ENCODE measurements around the gene FBRSL1.

The FBRSL1 gene

DNA sequence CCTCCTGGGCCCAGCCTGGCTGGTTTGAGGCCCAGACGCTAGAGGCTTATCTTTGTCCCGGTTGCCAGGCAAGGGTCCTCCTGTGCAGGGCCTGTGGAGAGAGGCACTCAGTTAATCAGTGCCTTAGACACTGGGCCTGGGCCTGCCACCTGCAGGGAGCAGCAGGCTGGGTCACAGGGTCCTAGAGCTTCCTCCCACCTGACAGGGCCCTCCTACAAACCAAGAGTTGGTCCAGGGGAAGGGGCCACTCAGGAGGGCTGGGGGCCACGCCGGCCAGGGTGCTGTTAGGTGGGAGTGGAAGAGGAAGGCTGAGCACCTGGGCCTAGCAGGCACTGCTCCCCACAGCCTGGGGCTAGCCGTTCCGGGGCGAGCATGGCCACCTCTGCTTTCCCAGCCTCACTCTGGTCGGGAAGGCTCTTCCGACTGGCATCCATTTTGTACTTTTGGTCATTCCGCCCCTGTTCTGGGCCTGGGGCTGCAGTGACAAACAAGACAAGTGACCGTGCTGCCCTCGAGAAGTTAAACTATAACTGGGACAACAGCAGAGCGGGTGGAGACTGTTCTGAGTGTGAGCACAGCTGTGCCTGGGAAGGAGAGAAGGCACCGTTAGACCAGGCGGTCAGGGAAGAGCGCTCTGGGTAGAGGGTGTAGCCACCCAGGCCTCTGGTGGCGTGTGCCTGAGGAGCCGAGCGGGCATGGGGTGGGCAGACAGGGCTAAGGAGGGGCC, 27.2 kb downstream of the FBRSL1 start:
- H3K27ac ChIP-seq: no peak overlapping the region
- TF ChIP-seq, protein P1, sequence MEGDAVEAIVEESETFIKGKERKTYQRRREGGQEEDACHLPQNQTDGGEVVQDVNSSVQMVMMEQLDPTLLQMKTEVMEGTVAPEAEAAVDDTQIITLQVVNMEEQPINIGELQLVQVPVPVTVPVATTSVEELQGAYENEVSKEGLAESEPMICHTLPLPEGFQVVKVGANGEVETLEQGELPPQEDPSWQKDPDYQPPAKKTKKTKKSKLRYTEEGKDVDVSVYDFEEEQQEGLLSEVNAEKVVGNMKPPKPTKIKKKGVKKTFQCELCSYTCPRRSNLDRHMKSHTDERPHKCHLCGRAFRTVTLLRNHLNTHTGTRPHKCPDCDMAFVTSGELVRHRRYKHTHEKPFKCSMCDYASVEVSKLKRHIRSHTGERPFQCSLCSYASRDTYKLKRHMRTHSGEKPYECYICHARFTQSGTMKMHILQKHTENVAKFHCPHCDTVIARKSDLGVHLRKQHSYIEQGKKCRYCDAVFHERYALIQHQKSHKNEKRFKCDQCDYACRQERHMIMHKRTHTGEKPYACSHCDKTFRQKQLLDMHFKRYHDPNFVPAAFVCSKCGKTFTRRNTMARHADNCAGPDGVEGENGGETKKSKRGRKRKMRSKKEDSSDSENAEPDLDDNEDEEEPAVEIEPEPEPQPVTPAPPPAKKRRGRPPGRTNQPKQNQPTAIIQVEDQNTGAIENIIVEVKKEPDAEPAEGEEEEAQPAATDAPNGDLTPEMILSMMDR (conservative IDR thresholded peaks at IDR 0.05): no peak

DNA sequence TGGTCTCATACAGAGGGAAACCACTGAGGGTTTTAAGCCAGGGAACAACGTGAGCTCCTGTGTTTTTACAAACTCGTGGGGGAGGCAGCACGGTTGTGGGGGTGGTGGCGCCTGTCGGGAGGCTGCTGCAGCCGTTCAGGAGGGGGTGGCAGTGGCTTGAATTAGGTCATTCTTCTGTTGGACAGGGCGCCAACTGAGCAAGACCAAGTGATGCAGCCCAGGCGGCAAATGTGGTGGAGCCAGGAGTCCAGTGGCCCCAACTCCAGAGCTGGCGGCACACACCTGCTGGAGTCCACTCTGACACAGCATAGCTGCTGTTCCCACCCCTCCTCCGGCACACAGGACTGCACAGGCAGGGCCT, 27.8 kb downstream of the FBRSL1 start:
- no peak overlapping the region for H3K27ac ChIP-seq
- TF ChIP-seq, protein P1 (conservative IDR thresholded peaks at IDR 0.05): no peak

DNA sequence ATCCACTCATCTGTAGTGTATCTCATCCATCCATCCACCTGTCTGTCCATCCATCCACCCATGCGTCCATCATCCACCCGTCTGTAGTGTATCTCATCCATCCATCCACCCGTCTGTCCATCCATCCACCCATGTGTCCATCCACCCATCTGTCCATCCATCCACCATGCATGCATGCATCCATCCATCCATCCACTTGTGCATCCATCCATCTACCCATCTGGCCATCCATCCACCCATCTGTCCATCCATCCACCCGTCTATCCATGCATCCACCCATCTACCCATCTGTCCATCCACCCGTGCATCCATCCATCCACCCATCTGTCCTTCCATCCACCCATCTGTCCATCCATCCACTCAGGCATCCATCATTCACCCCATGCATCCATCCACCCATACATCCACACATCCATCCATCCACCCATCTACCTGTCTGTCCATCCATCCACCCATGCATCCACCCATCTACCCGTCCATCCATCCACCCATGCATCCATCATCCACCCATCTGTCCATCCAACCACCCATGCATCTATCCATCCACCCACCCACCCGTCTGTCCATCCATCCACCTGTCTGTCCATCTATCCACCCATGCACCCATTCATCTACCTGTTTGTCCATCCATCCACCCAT, 28.5 kb downstream of the FBRSL1 start:
- TF ChIP-seq, protein P1 (conservative IDR thresholded peaks at IDR 0.05): no peak
- no peak overlapping the region for H3K27ac ChIP-seq

DNA sequence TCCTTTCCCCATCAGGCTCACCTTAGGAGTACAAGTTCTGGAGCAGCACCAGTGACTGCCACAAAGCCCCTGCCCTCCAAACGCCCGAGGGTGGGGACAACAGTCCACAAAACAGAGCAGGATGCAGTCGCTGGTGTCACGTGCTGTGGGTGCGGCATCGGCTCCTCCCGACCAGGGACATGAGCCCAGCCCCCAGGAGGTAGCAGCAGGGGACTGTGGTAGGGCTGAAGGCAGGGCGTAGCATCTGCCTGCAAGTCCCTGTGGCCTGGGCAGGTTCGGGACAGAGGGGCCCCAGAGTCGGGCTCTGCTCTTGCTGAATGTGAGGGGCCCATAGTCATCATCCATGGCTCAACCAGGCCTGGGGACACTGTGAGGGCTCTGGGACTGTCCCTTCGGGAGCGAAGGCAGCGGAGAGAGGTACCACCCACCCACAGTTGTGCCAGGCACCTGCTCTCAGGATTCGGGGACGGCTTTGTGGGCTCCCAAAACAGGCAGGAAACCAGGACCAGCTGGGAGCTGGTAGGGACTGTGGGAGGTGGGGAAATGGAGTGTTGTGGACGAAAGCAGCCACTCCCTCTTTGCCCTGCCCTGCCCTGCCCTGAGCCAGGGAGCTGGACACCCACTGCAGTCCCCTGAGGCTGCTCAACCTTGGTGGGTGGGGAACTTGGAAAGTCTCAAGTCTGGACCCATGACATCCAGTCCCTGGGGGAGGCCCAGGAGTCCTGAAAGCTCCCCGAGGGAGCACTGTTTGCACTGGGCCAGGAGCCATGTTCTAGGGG, 30.7 kb downstream of the FBRSL1 start:
- H3K27ac ChIP-seq: no peak overlapping the region
- TF ChIP-seq, protein P1 (conservative IDR thresholded peaks at IDR 0.05): no peak

DNA sequence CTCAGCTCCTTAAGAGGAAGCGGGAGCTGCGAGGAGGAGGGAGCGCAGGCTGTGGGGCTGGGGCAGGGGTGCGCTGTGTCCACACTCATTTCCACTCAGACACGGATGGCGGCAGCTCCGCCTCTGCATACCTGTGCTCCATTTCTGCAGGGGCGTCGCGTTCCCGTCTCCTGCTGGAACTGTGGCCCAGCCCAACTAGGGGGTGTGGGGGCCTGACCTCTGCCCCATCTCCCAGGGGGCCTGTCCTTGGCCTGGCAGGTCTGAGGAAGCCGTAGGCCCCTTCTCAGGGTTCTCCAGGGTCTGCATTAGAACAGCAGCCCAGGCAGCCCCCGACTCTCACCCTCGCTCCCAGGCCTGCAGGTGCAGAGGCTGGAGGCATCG, 31.2 kb downstream of the FBRSL1 start:
- TF ChIP-seq, protein P1 (conservative IDR thresholded peaks at IDR 0.05): no peak
- no peak overlapping the region for H3K27ac ChIP-seq

DNA sequence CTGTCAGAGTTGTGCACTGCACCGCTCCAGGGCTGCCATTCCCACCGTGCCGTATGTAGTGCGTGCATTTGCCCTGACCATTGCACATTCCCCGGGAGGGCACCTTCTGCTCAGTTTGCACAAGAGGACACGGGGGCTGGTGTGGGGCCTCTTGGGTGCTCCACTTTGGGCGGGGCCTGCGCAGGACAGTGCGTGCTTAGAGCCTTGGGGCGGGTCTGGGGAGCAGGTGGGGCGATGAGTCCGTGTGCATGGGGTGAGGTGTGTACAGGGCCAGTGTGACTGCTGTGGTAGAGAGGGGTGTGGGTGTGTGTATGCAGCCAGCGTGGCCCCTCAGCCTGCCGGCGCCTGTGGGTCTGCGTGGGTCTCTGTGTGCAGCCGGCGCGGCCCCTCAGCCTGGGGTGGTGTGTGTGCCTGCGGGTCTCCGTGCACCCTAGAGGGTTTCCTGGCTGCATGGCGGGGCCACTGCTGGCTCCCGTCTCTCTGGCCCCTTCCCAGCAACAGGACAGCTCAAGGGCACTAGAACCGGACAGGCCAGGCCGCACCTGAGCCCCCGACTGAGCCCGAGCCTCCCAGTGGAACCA, 31.9 kb downstream of the FBRSL1 start:
- TF ChIP-seq, protein P1 (conservative IDR thresholded peaks at IDR 0.05): no peak
- no peak overlapping the region for H3K27ac ChIP-seq
